GM21381 (cell line): ENCODE measurements around the gene CBFA2T3.

Experiments
- ATAC-seq: cut with Tn5 transposase; IDR thresholded peaks from one replicate; pipeline ENCODE4 v1.9.1; 2021; ENCODE audit warnings: mild to moderate bottlenecking, moderate library complexity; ENCODE audit not compliant: unreplicated experiment

CBFA2T3 gene

DNA sequence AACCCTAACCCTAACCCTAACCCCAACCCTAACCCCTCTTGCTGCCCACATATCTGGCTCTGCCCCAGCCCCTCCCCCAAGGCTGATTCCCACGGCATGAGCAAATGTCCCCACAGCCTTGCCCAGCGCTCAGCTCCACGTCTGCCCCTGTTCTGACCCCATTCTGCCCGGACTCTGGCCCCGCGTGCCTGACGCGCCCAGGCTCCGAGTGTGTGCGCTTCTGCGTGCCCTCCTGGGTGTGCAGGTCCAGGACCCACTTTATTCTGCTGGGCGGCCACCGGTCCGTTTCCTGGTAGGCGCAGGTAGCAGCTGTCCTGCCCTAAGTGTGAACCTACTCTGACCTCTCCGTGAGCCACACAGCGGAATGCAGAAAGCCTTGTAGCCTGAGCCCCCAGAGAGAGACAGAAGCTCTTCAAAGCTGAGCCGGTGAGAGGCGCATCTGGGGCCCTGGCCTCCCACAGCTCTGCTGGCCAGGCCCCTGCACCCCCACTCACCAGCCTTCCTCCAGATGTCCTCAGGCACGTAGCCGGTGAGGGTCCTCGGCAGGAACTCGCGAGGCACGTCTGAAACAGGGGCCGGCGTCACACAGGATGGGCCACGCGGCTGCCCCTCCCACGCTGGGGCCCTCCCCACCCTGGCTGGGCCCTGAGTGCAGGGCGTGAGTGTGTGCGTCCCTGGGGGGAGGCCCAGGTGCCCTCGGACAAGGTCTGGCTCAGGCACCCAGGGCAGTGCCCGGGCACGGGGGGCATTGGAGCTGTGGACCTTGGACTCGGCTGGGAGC is 96.6 kb downstream of the CBFA2T3 start:
- no peak for ATAC-seq

DNA sequence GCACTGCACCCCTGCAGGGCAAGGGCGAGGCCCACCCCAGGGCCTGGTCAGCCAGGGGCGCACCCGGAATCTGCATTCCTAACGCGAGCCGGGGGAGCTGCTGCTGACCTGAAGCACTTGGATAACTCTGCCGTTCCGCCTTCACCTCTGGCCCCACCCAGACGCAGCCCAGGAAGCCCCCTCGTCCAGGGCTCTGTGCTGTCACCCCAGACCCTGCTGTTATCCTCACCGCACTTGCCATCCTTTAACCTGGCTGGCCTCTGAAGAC is 97.3 kb downstream of the CBFA2T3 start:
- no peak for ATAC-seq

DNA sequence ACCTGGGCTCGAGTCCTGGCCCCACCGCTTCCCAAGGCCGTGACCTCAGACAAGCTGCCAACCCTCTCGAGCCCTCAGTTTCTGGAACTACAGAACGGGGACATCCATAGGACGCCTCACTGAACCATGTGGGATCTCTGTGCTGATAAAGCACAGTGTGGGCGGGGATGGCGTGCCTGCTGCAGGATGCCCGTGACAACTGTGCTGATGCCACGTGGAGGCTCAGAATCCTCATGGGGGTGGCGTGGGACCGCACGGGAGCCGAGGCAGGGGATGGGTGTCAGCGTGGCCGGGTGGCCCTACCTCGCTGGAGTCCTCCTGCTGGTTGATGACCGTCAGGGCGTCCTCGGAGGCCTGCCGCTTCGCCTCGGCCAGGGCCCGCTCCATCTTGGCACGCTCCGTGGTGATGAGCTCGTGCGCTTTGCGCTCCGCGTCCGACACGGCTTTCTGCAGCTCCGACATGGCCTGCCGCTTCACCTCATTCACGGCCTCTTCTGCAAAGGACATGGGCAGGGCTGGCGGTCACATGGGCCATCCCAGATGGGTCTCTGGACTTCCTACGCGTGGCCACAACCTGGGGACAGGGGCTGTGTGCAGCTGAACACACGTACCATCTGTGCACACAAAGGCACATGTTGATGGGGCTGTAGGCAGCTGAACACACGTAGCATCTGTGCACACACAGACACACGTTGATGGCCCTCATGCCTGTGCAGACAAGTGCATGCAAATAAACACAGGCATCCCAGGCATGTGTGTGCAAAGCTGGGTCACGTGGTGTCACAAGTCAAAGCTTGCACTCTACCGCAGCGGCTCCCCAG is 97.8 kb downstream of the CBFA2T3 start:
- no peak for ATAC-seq

DNA sequence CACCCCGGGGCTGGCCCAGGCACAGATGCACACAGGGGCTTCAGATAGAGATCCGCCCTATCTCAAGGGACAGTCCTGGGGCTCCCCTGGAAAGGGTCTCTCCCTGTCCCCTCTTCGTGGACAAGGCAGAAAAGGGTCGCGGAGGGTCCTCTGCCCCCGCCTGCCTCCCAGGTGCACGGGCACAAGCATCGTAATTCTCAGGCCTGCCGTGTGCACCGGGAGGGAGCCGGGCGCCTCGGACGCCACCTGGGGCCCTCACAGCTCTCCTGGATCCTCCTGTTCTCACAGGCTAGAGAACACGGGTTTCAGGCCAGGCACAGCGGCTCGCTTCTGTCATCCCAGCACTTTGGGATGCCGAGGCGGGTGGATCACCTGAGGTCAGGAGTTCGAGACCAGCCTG is 98.7 kb downstream of the CBFA2T3 start:
- ATAC-seq: no peak

DNA sequence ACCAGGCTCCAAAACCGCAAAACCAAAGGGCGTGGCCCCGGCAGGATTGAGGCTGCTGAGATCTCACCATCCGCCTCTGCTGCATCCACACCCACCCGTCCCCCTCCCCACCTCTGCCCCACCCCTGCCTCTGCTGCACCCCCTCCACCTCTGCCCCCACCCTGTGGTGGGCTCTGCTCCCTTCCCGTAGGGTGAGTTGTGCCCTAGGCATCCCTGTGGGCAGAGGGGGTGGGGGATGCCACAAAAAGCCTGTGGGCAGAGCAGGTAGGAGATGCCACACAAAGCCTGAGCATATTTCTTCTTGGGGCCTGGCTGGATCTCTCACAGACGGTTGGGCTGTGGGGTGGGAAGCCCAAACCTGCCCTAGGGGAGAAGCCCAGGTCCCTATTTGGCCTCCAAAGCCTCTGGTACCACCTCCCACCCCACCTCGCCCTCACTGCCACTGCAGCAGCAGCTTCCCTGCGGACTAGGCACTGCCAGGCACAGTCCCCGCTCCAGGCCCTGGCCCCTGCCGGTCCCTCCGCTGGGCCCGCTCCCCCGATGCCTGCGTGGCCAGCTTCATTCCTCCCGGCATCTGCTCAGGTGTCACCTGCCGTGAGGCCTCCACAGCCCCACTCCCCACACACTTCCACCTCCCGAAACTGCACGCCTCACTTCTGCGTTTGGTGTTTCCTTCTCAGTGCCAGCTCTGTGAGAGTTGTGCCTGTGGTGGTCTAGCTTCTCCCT is 99.3 kb downstream of the CBFA2T3 start:
- no peak for ATAC-seq

DNA sequence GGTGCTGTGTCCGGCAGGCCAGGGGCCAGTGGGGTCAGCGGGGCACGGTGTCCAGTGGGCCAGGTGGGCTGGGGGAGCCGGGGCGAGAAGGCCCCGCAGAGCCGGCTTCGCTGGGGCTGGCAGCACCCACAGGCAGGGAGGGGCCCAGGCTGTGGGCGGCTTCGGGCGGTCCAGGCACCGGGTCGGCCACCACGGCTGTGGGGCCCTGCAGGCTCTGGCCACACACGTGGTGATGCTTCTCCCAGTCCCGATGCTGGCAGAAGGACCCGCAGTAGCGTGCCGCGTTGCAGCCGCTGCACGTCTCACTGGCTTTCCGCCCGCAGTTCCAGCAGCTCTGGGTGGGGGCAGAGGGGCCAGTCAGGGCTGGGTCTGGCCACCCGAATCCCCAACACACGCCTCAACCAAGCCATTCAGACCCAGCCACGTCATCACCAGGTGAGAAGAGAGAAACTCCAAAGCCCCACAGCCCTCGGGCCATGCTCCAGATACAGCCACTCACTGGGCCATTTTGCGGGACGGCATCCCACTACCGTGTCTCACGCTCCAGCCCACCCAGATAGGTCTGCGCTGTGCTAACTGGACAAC is 100.0 kb downstream of the CBFA2T3 start:
- no peak for ATAC-seq

DNA sequence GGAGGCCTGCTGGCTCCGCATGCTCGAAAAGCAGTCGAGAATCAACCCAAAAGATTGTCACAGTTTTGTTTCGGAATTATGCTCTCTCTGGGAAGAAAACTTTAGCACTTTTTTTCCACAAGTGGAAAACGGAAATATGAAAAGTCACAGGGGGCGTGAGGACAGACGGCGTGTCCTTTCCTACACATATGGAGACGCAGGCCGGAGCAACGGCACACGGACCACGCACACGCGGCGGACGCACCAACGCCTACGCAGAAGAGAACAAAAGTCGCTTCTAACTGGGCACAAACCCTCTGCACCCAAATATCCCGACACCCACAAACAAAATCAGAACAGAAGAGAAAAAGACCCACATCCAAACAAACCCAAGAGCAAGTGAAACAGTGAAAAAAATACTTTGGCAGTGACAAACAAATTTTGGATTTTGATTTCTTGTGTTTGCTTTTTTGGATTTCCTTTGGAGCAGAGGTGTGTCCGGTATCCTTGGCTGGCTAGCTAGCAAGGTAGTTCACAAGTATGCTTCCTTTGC is 101.2 kb downstream of the CBFA2T3 start:
- no peak for ATAC-seq

DNA sequence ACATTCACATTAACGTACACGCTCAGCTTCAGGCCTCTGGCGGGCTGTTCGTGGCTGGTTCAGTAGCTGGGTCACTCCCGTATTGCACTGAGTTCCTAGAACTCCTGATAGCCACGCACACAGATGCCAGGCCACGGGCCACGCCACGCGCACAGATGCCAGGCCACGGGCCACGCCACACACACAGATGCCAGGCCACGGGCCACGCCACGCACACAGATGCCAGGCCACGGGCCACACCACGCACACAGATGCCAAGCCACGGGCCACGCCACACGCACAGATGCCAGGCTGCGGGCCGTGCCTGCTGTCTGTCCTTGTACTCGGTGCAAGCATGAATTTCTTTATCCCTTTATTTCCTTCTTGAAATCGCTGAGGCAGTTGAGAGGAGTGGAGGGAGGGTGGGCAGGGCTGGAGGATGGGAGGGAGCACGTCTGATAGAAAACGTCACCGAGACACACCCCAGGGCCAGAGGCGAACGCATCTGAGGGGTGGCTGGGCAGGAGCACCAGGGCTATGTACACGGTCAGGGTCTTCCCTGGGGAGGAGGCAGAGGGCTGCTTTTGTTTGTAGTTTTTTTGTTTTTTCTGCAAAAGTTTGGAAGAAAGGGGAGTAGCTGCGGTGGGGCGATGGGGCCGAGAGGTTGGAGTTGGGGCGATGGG is 101.9 kb downstream of the CBFA2T3 start:
- ATAC-seq: no peak

DNA sequence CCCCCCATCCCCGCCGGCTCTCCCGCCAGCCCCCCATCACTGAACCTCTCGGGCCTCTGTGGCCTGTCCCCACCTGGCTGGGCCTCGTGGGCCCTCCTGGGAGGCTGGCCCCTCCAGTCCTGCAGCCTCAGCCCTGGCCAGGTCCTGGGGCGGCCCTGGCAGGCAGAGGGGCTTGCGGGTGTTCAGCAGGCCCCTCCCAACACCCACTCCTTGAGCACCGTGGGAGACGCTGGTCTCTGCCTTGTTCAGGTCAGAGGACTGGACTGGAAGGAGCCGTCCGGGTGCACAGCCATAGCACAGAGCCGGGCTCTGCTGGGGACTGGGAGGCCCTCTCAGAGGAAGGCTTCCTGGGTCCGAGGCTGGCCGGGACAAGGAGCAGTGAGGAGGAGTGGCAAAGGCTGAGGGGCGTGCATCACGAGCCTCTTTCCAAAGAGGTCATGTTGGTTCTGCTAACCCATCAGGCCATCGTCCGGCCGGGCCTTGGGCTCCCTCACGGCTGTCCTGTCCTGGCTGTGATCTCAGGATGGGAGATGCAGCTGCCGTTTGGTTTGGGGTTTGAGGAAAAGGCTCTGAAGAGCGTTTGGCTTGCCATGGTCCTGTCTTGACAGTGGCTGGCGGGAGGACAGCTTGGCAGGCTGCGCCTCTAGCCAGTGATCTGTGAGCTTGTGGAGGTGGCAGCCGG is 104.2 kb downstream of the CBFA2T3 start:
- ATAC-seq: no peak

DNA sequence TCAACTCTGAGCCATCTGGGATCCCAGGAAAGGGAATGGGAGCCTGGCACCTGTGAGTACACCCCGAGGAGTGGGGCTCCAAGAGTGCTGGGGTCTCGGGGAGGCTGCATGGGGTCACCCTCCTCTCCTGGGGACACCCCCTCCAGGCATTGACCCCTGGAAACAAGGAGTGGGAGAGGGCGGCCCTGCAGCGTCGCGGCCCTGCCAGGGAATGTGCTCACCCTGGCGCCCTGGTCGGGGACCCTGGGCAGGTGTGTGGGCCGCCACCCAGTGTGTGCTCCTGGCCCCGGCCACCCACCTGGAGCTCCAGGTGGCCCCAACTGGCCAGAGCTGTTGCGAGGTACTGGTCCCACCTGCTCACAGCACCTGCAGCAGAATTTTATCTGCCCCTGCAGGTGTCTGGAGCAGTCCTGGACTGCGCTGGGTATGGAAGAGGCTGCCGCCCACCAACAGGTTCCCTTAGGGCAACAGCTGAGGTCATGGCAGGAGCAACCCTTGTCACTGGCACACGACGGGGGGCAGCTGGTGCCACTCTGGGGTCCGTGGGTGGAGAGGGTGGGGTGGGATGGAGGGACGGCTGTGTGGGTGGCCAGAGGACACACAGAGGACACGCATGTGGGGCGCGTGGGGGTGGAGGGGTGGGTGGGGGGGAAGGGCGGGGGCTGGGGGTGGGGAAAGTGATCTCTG is 105.1 kb downstream of the CBFA2T3 start:
- no peak for ATAC-seq

DNA sequence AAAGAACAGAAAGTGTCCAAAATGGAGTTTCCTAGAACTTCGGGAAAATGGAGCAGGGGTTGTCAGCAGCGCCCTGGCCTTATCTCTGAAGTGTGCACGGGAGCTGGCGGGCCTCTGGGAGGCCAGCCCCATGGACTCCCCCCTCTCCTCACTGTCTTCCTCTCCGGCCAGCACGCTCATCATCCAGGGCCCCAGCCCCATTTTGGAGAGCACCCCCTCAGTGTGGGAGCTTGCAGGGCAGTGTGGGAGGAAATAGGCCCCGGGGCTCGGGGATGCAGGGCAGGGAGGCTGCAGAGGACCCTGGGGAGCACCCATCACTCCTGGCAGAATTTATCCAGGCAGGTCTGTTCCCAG is 105.7 kb downstream of the CBFA2T3 start:
- no peak for ATAC-seq

DNA sequence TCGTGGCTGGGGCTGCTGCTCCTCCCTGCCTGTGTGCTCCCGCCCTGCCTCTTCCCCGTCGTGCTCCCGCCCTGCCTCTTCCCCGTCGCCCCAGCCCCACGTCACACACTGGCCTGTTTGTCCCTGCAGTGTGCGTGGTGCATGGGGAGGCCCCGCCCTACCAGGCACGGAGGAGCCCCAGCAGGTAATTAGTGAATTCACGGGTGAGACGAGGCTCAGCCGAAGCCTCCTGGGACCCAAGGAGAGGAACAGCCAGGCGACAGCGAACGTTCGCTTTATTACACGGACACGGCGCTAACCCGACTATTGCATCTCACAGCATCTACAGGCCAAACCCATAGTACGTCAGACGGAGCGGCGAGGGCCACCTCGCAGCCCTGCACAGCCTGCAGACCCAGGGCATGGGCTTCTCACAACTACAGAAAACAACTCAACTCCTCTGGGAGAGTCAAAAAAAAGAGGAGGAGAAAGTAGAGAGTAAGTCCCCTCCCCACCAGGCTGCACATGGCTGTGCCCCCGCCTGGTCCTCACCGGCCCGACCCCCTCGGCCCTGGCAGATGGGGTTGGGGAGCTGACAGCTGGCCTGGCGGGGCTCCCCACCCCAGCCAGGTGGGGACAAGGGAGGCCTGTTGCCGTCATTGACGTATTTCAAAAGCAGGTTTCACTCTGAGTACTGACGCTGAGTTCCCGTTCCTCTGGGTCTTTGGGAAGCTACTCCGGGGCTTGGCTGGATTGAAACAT is 106.2 kb downstream of the CBFA2T3 start:
- ATAC-seq: no peak

DNA sequence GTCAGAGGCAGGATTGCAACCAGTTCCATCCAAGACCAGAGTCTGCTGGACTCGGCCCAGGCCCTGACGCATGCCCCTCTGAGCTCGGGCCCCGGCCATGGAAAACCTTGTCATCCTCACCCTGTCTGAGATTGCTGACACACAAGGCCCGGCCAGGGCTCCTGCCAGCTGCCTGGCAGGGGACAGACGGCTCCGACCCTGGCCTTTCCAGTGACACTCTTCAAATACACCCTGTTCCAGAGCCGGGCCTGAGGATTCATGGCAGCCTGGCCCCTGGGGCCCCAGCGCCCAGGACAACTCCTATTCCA is 107.4 kb downstream of the CBFA2T3 start:
- ATAC-seq: no peak

DNA sequence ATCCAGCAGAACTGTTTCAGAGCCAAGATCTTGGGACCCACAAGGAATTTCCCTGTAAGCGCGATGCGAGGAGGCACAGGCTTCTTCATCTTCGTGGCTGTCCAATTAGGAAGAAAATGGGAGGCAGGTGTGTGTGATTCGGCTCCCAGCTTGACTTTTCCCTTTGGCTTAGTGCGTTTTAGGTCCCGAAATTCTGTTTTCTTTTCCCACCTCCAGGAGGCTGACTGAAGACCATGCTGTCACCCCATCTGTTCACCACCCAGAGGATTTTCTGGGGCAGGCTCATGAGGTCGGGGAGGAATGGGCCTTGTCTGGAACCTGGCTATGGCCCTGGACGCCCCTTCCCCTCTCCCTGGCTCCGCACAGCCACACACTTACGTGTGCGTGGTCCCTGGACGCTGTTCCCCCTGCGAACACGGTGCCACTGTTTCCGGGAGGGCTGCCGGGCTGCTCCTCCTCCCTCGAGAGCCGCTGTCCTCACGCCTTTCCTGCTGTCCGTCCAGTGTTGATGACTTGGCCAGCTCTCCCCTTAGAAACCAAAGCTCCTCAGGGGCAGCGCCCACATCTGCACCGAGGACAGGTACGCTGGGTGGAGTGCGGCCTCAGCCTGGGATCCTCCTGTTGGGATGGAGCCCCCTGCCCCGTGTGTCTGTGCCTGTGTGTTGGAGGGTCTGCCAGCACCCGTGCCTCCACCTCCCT is 107.9 kb downstream of the CBFA2T3 start:
- ATAC-seq: no peak

DNA sequence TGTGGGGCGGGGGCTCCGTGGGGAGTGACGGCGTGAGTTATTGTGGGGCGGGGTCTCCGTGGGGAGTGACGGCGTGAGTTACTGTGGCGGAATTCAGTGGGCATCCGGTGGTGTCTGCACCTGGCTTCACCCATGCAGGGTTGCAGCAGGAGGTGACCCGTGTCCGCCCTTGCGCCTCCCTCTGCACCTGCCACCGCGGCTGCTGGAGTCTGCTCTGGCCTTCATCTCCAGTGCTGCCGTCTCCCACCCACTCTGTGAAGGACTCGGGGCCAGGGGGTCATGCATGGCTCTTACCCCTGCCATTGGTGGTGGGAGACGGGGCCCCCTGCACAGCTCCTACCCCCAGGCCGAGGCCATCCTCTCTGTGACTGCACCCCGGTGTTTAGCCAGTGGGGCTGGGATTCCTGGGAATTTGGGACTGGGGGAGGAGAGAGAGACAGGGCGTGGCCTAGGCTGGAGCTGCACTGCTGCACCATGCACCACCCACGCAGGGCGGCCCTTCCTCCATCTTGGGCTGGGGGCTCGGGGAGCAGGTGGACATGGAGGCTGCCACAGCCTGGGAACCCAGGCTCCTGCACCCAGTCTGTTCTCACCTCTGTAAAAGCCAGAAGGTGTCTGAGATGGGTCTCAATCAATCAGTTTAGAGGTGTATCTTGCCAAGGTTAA is 109.3 kb downstream of the CBFA2T3 start:
- no peak for ATAC-seq

DNA sequence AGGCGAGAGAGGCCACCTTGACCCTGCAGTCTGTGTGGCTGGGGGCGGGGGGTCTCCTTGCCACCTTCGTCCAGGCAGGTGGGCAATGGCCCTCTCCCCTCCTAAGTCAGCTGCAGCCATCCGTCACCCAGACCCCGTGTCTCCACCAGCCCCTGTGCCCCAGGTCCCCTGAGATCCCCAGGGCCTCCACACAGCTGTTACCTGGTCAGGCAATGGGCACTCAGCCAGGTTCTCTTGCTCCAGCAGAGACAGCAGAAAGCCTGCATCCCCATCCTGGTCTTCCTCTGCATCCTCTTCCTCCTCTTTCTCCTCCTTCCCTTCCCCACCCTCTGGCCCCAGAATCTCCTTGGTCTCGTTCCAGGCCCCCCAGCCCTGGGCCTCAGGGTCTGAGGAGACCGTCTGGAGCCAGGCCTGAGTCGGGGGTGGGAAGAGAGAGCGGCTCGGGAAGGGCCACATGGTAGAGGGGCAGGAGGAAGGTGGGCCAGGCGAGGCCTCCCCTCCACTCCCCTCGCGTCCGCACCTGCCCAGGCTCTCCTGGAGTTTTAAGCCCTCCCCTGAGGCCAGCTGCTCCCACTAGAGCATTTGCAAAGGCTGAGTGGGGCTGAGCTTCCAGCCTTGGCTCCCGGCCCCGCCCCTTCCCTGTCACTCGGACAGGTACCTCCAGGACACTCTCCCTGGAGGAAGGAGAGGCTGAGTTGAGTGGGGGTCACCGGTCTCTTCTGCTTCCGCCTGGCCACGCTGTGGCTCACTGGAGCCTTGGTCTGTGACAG is 110.7 kb downstream of the CBFA2T3 start, which contains the start of gene PABPN1L:
Gene PABPN1L (minus strand): TSS at position 510 of the 770 bp plus-strand sequence. CDS start 54 bp downstream, at position 456.
- no peak for ATAC-seq

DNA sequence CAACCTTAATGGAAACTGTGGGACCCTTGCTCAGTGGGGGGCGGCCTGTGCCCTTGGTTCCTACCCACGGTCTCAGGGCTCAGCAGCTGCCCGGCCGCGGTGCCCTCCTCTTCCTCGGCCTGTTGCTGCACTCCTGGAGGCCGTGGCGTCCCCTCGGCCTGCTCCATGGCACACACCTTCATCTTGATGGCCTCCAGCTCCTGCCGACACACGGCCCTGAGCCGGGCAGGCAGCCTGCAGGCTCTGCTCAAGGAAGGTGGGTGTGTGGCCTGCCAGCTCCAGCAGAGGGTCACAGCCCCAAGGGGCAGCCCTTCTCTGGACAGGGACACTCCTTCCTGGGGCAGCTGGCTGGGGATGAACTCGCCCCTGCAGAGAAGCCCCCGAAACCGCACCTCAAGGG is 111.3 kb downstream of the CBFA2T3 start:
- ATAC-seq: no peak
